GM18873 (cell line): ENCODE measurements around the gene ABHD17C.

ENCODE experiments used
- ATAC-seq: cut with Tn5 transposase; IDR thresholded peaks from one replicate; pipeline ENCODE4 v1.9.1; 2021; ENCODE audit warnings: mild to moderate bottlenecking, moderate library complexity, moderate number of reproducible peaks; ENCODE audit not compliant: unreplicated experiment, low FRiP score

The ABHD17C gene

DNA sequence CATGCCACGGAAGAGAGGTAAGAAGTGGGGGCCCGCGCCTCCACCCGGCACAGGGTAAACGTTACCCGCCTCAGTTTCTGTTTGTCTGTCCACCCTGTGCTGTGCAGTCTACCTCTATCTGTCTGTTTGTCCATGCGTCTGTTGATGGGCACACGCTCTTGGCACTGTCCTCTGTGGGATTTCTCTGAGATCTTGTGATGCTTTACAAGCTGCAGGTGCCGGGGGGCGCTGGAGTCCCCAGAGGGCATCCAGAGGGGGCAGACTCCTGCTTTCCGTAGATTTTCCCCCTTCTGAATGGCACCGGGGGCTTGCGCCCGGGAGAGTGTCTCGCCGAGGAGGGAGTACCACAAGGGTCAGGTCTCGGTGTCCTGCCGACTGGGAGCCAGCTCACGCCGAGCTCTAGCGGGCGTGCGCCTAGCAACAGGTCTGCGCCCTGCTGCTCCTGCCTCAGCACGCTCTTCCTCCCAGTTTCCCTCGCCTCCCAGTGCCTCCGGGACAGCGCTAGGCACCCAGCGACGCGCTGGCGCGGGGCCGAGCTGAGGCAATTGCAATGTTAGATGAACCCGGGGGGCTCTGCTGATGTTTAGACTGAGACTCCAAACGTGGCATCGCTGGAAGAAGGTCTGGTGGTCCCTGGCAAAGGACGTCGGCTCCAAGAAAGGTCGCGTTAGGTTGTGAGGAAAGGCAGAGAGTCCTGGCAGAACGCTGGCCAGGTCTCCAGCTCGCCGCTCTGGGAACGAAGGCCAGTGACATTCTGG lies 84.7 kb downstream of the ABHD17C start:
- ATAC-seq = no peak

DNA sequence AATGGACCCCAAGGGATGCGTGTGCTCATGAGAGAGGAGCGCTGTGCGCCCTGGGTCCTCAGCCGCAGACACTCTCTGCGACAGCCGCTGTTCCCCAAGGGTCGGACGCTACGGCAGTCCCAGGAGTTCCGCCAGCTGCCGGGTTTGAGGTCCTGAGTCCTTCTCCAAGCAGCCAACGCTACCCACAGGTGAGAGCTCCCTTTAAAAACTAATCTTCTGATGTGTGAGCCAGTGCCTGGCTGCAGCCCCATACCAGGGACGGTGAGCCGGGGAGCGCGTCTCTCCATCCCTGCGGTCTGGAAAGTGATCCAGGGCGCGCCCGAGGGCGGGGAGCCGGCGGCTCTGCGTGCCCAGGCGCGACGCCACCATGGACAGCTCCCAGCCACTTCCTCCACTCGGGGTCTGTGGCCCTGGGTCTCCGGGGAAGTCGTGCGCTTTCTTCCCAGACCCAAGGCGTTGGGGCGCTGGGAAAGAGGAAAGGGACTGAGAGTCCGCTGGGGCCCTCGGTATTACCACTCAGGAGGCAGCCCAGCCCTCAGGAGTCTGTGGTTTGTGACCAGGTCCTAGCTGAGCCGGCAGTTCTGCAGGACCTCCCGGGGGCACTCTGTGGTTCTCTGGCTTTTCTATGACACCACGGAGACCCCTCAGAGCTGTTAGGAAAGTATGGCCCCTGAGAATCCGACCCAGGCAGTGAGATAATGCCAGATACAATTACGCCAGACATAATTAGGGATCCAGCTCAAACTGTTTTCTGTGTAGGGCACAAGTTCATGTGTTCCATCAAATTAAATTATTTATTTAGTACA lies 85.5 kb downstream of the ABHD17C start:
- ATAC-seq = no peak

DNA sequence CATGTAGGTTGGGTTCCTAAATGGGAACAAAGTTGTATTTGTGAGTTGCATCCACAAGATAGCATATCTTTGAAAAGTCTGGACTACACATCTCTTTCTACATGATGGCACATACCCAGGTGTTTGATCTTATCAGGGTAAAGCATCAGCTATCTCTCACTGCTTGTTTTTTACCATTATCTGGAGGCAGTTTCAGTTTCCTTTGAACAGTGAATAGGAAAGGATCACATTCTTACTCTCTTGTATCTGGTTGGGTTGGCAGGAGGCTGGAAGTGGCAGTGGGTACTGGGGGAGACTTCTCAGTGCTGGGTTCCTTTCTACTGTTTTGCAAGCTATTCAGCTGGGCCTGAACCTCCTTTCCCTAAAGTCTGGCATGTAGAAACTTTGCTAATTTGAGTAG lies 88.2 kb downstream of the ABHD17C start:
- ATAC-seq = no peak

DNA sequence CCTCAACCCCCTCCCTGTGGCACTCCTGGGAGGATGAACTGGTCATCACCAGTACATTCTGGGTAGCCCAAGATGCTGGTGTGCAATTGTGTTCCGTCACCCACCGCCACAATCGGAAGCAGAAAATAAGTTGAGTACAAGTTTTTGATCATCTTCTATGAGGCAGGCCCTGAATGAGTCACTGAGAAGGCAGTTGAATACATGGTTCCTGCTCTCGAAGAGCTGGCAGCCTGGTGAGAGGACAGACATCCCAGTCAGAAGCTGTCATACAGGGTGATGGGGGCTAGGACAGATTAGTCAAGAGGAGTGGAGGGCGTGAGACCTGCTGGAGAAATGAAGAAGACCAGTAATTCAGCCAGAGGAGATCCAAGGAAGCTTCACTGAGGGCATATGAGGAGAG lies 90.2 kb downstream of the ABHD17C start:
- ATAC-seq = no peak

DNA sequence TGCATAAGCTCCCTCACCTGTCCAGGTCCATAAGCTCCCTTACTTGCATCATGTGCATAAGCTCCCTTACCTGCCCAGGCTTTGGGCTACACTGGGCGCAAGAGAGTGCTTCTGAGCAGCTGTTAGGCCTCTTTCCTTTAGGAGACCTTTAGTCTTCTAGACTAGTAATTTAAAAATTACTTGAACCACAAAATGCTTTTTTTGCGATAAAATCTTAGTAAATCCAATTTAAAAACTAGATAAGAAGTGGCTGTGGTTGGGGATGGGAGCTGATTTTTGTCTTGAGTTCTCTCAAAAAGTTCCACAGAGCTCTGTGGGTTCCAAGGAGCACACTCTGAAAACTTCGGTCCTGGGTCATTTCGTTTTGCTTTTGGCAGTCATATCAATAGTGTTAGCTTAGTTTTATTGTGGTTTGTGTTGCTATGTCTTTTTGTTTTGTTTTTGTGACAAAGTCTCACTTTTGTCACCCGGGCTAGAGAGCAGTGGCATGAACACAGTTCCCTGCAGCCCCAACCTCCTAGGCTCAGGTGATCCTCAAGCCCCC lies 90.8 kb downstream of the ABHD17C start:
- no peak for ATAC-seq

DNA sequence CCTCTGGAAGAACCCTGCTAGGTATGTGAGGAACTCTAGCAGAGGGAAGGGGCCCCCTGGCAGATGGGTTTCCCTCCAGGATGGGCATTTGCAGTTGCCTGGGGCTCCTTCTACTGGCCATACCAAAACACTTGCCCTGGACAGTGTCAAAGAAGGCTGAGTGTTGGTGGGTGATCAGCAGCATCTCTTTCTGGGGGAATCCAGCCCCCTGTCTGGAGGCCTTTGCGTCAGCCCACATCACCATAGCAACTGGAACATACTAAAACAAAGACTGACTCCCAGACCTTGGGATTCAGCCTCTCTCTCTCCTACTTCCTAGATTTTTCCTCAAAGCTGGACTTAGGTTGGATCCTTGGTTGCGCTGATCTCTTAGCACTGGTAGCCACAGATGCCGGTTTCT lies 92.2 kb downstream of the ABHD17C start:
- ATAC-seq = no peak

DNA sequence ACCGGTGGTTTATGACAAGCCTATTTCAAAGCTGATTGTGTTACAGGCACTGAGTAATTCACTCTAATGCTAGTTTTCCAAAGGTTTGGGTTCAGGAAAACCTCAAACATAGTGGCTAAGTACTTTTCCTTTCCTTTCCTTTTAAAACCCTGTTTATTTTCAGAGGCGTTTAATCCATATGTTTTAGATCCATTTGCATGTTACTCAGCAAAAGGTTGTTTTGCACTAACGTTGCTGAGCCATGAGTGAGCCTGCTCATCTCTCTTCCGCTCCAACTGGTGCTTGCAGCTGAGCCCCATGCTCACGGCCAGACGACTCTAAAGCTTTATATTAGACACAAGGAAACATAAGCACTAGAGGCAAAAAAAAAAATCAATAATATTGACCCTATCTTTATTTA lies 93.4 kb downstream of the ABHD17C start:
- ATAC-seq = no peak

DNA sequence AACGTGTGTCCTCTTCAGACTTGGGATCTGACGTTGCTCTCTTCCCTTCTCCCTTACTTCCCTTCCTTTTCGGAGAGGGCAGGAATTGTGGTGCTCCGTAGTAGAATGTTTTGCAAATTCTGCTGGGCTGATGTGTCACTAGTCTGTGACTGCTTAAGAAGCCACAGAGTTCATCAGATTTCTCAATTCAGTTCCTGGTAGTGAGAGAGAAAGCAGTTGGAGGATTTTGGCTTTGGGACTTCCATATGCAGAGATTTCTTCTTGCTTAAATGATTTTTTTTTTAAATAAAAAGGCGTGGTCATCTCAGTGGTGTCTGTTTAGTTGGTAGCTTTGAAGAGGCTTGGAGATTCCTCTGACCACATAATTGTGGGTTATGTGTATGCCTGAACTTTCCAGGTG lies 94.2 kb downstream of the ABHD17C start:
- ATAC-seq = no peak

DNA sequence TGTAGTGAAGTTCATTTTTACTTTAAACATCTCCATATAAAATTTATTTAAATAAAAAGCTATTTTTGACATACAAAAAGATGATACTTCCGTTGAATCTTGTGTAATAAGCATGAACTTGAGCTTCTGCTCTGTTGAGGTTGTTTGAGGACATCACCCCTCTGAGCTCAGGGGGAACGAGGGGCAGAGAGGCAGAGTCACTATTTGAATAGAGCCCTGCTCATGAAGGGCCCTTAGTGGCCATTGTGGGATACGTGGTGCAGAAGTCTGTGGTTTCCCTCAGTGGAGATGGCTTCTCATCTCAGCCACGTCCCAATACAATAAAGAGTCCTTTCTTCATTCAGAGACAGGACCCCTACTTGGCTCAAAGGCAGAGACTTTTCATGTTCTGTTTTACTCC lies 94.7 kb downstream of the ABHD17C start:
- ATAC-seq = no peak

DNA sequence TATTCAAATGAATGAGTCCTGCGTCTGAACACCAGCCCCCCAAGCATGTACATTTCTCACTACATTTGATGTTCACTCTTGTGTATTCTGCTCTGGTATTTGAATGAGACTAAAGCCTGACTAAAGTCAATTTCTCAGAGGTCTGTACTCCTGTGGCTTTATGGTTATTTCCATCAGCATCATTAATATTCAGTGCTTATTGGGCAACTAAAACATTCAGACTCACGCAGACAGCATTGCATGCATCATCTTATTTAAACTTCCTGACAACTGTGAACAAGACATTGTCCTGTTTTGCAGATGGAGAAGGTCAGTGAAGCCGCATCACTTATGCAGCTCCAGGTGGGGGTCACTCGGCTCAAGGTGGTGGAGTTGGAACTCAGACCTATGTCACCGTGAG lies 95.1 kb downstream of the ABHD17C start:
- no peak for ATAC-seq

DNA sequence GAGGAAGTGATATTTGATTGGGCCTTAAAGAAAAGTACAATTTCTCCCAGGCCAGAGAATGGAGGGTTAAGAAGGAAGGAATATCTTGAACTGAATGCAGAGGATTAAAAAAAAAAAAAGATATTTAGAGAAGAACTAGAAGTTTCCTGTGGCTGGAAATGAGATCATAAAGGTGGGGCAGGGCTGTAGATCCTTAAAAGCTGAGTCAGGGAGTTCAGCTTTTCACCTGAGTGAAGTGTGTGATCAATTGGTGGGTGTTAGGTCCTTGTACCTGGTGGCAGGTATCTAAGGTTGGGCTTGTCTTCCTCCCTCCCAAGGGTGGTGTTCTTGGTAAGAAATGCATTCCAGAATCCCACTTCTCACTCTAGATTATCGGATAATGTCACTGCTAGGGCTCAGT lies 95.9 kb downstream of the ABHD17C start:
- no peak for ATAC-seq

DNA sequence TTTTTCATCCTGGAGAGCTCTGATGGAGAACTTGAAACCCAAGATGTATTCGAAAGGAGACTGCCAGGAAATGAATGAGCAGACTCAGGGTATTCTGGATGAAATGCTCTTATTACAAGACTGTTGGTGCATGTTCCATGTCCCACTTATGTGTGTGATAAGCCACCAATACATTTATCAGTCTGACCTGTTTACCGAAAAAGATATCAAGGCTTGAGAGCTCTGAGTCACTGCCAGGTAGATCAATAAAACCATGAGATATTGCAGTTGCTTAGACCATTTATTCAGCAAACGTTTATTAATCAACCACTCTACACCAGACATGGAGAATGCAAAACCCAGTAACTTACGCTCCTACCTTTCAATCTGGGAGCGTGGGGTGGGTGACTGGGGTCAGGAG lies 101.3 kb downstream of the ABHD17C start:
- no peak for ATAC-seq

DNA sequence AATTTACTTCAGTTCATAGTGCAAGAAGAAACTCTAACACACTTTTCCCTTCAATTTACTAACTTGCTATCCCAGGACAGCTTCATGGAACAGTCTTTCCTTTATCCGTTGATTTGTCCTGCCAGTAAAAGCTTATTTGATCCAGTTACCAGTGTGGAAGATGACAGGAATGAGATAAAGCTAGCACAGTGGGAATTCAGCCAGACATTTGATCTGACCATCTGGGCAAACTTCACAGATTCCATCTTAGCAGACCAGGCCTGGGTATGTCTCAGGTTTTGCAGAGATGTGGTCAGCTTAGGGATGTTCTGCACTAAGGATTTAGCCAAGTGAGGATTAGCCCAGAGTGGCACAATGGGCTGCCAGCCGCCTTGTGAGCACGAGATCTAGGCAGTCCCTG lies 103.8 kb downstream of the ABHD17C start:
- no peak for ATAC-seq

DNA sequence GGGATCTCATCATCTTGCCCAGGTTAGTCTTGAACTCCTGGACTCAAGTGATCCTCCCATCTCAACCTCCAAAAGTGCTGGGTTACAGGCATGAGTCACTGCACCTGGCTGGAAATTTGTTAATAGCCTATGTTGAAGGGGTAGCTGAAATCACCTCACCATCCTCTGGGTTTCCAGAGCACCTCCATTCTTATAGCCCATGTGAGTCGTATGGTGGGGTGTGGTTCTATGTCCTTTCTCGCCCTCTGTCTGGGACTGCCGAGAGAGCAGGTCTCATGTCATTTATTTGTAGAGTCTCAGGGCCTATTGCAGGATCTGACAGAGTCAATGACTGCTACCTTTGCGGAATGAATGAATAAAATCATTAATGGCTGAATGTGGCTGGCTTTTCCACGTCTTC lies 105.0 kb downstream of the ABHD17C start:
- no peak for ATAC-seq

DNA sequence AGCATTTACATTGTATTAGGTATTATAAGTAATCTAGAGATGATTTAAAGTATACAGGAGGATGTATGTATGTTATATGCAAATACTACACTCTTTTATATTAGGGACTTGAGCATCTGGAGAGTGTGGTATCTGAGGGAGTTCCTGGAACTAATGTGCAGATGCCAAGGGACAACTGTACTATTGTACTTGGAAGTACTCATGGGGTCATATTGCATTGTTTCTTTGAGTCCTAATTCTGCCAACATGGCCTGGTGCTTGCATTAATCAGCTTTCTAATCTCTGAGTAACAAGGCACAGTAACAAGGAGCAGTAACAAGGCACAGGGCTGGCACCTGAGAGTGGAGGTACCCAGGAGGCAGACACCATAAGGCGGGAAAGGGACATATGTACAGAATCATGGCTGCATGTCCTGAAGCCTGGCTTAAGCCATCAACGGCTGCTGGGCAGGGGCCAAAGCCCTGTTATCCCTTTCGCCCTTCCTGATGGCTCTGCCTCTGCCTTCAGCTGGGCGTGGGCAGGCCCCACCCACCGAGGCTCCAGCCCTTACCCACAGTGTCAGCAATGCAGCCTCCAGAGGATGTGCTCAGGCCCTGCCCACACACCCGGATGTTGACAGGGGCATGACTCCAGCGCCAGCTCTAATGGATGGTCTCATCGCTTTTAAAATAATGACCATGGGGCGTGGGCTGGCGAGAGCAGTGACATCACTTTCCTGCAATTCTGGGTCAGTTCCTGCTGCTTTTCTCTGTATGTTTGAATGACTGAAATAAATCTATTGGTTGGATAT lies 107.0 kb downstream of the ABHD17C start:
- ATAC-seq = no peak

DNA sequence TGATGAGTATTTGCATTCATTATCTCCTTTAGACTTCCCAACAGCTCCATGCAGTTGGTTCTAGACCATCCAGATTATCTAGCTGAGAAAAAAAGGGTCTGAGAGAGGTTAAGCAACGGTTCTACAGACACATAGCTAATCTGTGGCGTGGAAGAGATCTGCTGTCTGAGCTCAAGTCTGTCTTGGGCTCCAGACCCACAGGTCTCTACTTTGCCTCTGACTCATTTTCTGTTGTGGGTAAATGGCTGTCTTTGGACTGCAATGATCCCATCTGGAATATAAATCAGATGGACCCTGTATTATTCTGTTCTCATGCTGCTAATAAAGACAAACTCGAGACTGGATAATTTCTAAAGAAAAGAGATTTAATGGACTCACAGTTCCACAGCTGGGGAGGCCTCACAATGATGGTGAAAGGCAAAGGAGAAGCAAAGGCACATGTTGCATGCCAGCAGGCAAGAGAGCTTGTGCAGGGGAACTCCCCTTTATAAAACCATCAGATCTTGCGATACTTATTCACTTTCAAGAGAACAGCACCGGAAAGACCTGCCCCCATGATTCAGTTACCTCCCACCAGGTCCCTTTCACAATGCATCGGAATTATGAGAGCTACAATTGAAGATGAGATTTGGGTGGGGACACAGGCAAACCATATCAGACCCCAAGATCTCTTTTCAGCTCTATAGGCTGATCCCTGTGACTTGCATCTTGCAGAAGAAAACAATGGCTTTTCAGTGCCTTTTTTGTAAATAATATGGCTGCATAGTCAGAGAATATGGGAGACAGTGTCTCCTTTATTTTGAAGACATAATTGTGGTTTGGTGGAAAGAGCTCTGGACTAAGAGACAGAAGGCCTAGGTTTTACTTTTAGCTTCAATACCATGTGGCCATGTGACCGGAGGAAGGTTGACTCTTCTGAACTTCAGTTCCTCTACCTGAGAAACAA lies 108.7 kb downstream of the ABHD17C start:
- no peak for ATAC-seq

DNA sequence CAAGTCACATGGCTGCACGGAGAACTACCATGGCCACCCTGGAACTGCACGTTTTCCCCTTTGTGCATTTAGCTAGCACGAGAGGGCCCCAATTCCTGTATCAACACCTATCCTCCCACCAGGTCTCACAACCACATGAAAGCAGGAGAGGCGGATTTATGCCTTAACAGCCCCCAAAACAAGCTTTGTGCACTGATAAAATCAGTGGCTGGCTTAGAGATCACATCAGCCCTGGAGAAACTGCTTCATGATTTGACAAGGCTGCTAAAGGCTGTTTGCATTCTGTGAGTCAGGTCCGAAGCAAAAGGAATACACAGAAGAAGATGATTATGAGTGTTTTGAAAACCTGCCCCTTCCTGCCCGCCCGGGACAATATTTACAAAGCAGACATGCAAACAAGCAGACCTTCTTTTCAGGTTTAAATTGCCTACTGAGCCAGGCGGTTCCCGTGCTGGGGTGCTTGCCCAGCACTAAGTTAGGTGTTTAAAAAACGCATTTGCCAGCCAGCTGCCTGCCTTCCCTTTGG lies 109.9 kb downstream of the ABHD17C start:
- no peak for ATAC-seq
